Measurements from ENCODE around the gene KCTD3. TPM values are rescaled to one million over a fixed set of nuclear protein-coding genes. Genes with fewer than 3 reads are reported as not detected.

Gene KCTD3
- total RNA-seq, 1 donor from 2014 or later, result 25.3 TPM

GRCh38 chr1:215645861-215646260 lies 78.8 kb downstream of the KCTD3 start:
- H3K27ac ChIP-seq, result no peak overlapping the region

GRCh38 chr1:215647738-215648137 lies 80.6 kb downstream of the KCTD3 start:
- no peak overlapping the region for H3K4me3 ChIP-seq
- no peaks in the 10 kb centered on the region for H3K4me1 ChIP-seq
- intact Hi-C loops (cut with DNase I), result no loop called here
- no peaks in the 10 kb centered on the region for H3K36me3 ChIP-seq
- DNase-seq (no peak), ATAC-seq (no peak)
- TF ChIP-seq CTCF (IDR thresholded peaks at IDR 0.05), result no peak
- H3K9me3 ChIP-seq, result no peaks in the 10 kb centered on the region
- H3K27ac ChIP-seq, result no peak overlapping the region
- H3K27me3 ChIP-seq (ENCODE audit: low read depth), result no peaks in the 10 kb centered on the region

More at GRCh38 chr1:215645861-215646260, 78.8 kb downstream of the KCTD3 start:
- H3K4me1 ChIP-seq, result no peaks in the 10 kb centered on the region
- H3K9me3 ChIP-seq, result no peaks in the 10 kb centered on the region
- H3K27me3 ChIP-seq (ENCODE audit: low read depth), result no peaks in the 10 kb centered on the region
- no peak for TF ChIP-seq CTCF (IDR thresholded peaks at IDR 0.05)
- H3K4me3 ChIP-seq, result no peak overlapping the region
- ATAC-seq, result no peak
- intact Hi-C loops (cut with DNase I), result no loop called here
- DNase-seq, result no peak
- H3K36me3 ChIP-seq, result no peaks in the 10 kb centered on the region

- H3K36me3 ChIP-seq, result no peaks in the 10 kb centered on the region
- H3K4me1 ChIP-seq, result no peaks in the 10 kb centered on the region
- ATAC-seq (no peak), DNase-seq (no peak)
- H3K27me3 ChIP-seq (ENCODE audit: low read depth), result no peaks in the 10 kb centered on the region
- H3K27ac ChIP-seq, result no peak overlapping the region
- no peaks in the 10 kb centered on the region for H3K9me3 ChIP-seq
- TF ChIP-seq CTCF (IDR thresholded peaks at IDR 0.05), result no peak
- intact Hi-C loops (cut with DNase I), result no loop called here
- H3K4me3 ChIP-seq, result no peak overlapping the region
These were observed 81.9 kb downstream of the KCTD3 start for GRCh38 chr1:215648957-215649356.

GRCh38 chr1:215650446-215651149 lies 83.5 kb downstream of the KCTD3 start:
- no peak for ATAC-seq
- H3K4me3 ChIP-seq, result no peak overlapping the region
- H3K27ac ChIP-seq, result no peak overlapping the region
- no peaks in the 10 kb centered on the region for H3K9me3 ChIP-seq
- DNase-seq, result no peak
- no peaks in the 10 kb centered on the region for H3K27me3 ChIP-seq (ENCODE audit: low read depth)
- H3K4me1 ChIP-seq, result no peaks in the 10 kb centered on the region
- TF ChIP-seq CTCF (IDR thresholded peaks at IDR 0.05), result no peak
- H3K36me3 ChIP-seq, result no peaks in the 10 kb centered on the region
- intact Hi-C loops (cut with DNase I), result no loop called here

GRCh38 chr1:215651867-215652266 lies 84.8 kb downstream of the KCTD3 start:
- ATAC-seq (no peak), DNase-seq (no peak)
- H3K4me1 ChIP-seq, result no peaks in the 10 kb centered on the region
- H3K27me3 ChIP-seq (ENCODE audit: low read depth), result no peaks in the 10 kb centered on the region
- no peak overlapping the region for H3K27ac ChIP-seq
- no peak overlapping the region for H3K4me3 ChIP-seq
- H3K9me3 ChIP-seq, result no peaks in the 10 kb centered on the region
- intact Hi-C loops (cut with DNase I), result no loop called here
- TF ChIP-seq CTCF (IDR thresholded peaks at IDR 0.05), result no peak
- H3K36me3 ChIP-seq, result no peaks in the 10 kb centered on the region
